HCT116 (cell line): ENCODE data around the gene KCNJ4. TPM values are rescaled to one million over a fixed set of nuclear protein-coding genes. Genes with fewer than 3 reads are reported as not detected.

Experiments used
- ATAC-seq: fragments of 200-7000 bp; cut with Tn5 transposase; 2 replicates; pipeline ENCODE4 v1.9.1; 2020; ENCODE audit warnings: mild to moderate bottlenecking, moderate library complexity
- BruUV-seq: library from RNA; stranded (reverse); fragments of 400-500 nt; replicated peaks from 2 replicates; lab custom pipeline; 2021; lab: Mats Ljungman, UMichigan
- CTCF ChIA-PET: fragments of 300-600 bp; sonication (Branson Sonifier 250); formaldehyde crosslinking; loops from one replicate; lab custom pipeline; 2021; ENCODE audit warnings: antibody characterized with exemption; lab: Charles Lee
- POLR2A ChIA-PET: fragments of 300-600, 350-600 bp; sonication (Branson Sonifier 250); formaldehyde crosslinking; loops from one replicate; lab custom pipeline; 2021; ENCODE audit warnings: antibody characterized with exemption; lab: Charles Lee
- RAD21 ChIA-PET, 2 experiments: fragments of 300-600 bp; sonication (Branson Sonifier 250); formaldehyde crosslinking; loops; one replicate each; lab custom pipeline; 2023; ENCODE audit warnings: low total read pairs in 2 of 2; ENCODE audit not compliant: uncharacterized antibody in 2 of 2, unreplicated experiment in 2 of 2, low non-redundant PET in 1 of 2; lab: Charles Lee
- DNase-seq: peaks from one replicate; pipeline ENCODE4 v3.0.0-alpha.2; 2010; ENCODE audit warnings: low read depth, low spot score
- H2AFZ ChIP-seq: fragments of 200-600 bp; shearing (Covaris generic), sonication (generic); 2 replicates; pipeline ENCODE4 v1.6.1; 2017; ENCODE audit warnings: low read depth, mixed run types, mixed read lengths, antibody characterized with exemption, low read length; ENCODE audit not compliant: poor library complexity, severe bottlenecking
- H3K27ac ChIP-seq: 2 replicates; pipeline ENCODE4 v1.5.1; 2012; ENCODE audit warnings: low read depth, low read length
- H3K27me3 ChIP-seq: fragments of 200-600 bp; sonication (generic); 2 replicates; pipeline ENCODE4 v1.6.1; 2016; ENCODE audit warnings: mixed run types, low read length, mixed read lengths; ENCODE audit not compliant: insufficient read depth
- H3K36me3 ChIP-seq, 2 experiments: fragments of 200-500 bp in 1 of 2; fragments of 200-600 bp in 1 of 2; sonication (Bioruptor generic) in 1 of 2; sonication (generic) in 1 of 2; 2 replicates each; pipeline versions ENCODE4 v1.5.1 to v1.6.1; 2014 to 2016; ENCODE audit warnings: low read length in 2 of 2, inconsistent platforms in 1 of 2, mixed read lengths in 1 of 2, mixed run types in 1 of 2; ENCODE audit not compliant: insufficient read depth in 2 of 2, control insufficient read depth in 1 of 2
- H3K4me1 ChIP-seq, 2 experiments: fragments of 200-600 bp in 1 of 2; sonication (generic) in 1 of 2; 2 replicates each; pipeline versions ENCODE4 v1.5.1 to v1.6.1; 2012 to 2017; ENCODE audit warnings: low read length in 2 of 2, inconsistent platforms in 1 of 2, mild to moderate bottlenecking in 1 of 2, mixed read lengths in 1 of 2, mixed run types in 1 of 2, moderate library complexity in 1 of 2; ENCODE audit not compliant: insufficient read depth in 2 of 2, control insufficient read depth in 1 of 2
- H3K4me2 ChIP-seq: fragments of 200-600 bp; sonication (generic); 2 replicates; pipeline ENCODE4 v1.6.1; 2017; ENCODE audit warnings: mixed run types, low read length, mixed read lengths
- H3K4me3 ChIP-seq, 2 experiments: fragments of 200-600 bp in 1 of 2; sonication (generic) in 1 of 2; replicated peaks in 1 of 2; 2 replicates each; pipeline ENCODE4 v1.5.1; 2011 to 2016; ENCODE audit warnings: low read length in 2 of 2, control low read depth in 1 of 2, low read depth in 1 of 2, mild to moderate bottlenecking in 1 of 2, mixed read lengths in 1 of 2, mixed run types in 1 of 2
- H3K79me2 ChIP-seq: fragments of 200-600 bp; sonication (generic); 2 replicates; pipeline ENCODE4 v1.6.1; 2017; ENCODE audit warnings: mild to moderate bottlenecking, mixed run types, low read length, moderate library complexity, mixed read lengths; ENCODE audit not compliant: insufficient read depth
- H3K9ac ChIP-seq: fragments of 200-600 bp; sonication (generic); 2 replicates; pipeline ENCODE4 v1.6.1; 2016; ENCODE audit warnings: low read length, mixed read lengths
- H3K9me2 ChIP-seq: fragments of 200-600 bp; sonication (generic), shearing (Covaris generic); 2 replicates; pipeline ENCODE4 v1.6.1; 2017; ENCODE audit warnings: mixed run types, mild to moderate bottlenecking, moderate library complexity; ENCODE audit not compliant: insufficient read depth
- H3K9me3 ChIP-seq, 2 experiments: fragments of 200-500 bp in 1 of 2; fragments of 200-600 bp in 1 of 2; sonication (Bioruptor generic) in 1 of 2; sonication (generic) in 1 of 2; 2 replicates each; pipeline ENCODE4 v1.6.1; 2014 to 2017; ENCODE audit warnings: low read length in 2 of 2, mixed read lengths in 2 of 2, inconsistent platforms in 1 of 2, low read depth in 1 of 2, mild to moderate bottlenecking in 1 of 2, mixed run types in 1 of 2, moderate library complexity in 1 of 2; ENCODE audit not compliant: control insufficient read depth in 1 of 2, insufficient read depth in 1 of 2
- H4K20me1 ChIP-seq: fragments of 200-600 bp; sonication (generic), shearing (Covaris generic); 2 replicates; pipeline ENCODE4 v1.6.1; 2017; ENCODE audit warnings: mixed run types, mild to moderate bottlenecking, moderate library complexity; ENCODE audit not compliant: insufficient read depth
- CBX3 ChIP-seq: IDR thresholded peaks from 2 replicates; pipeline ENCODE4 v1.6.1; 2012; ENCODE audit warnings: low read depth
- CEBPB ChIP-seq: IDR thresholded peaks from 2 replicates; pipeline ENCODE4 v1.6.1; 2012; ENCODE audit warnings: low read depth
- ELF1 ChIP-seq: IDR thresholded peaks from 2 replicates; pipeline ENCODE4 v1.6.1; 2012; ENCODE audit warnings: low read depth, borderline replicate concordance
- EZH2 ChIP-seq: fragments of 200-600 bp; sonication (generic); IDR thresholded peaks from 2 replicates; pipeline ENCODE4 v1.6.1; 2017; ENCODE audit warnings: antibody characterized with exemption, mixed run types
- EZH2phosphoT487 ChIP-seq: fragments of 200-600 bp; IDR thresholded peaks from 2 replicates; pipeline ENCODE4 v1.6.1; 2018; ENCODE audit warnings: antibody characterized with exemption, borderline replicate concordance
- FOSL1 ChIP-seq: IDR thresholded peaks from 2 replicates; pipeline ENCODE4 v1.6.1; 2012; ENCODE audit warnings: low read depth
- JUND ChIP-seq: IDR thresholded peaks from 2 replicates; pipeline ENCODE4 v1.6.1; 2012
- POLR2A ChIP-seq: IDR thresholded peaks from 2 replicates; pipeline ENCODE4 v1.7.0; 2011; ENCODE audit warnings: borderline replicate concordance; ENCODE audit not compliant: insufficient read depth, insufficient read length; ENCODE audit errors: extremely low read depth
- POLR2AphosphoS5 ChIP-seq: IDR thresholded peaks from 2 replicates; pipeline ENCODE4 v1.6.1; 2011; ENCODE audit warnings: mild to moderate bottlenecking, low read depth, low read length, moderate library complexity
- RAD21 ChIP-seq: IDR thresholded peaks from 2 replicates; pipeline ENCODE4 v1.6.1; 2012; ENCODE audit warnings: low read depth, mild to moderate bottlenecking
- SIN3A ChIP-seq: IDR thresholded peaks from 2 replicates; pipeline ENCODE4 v1.6.1; 2012; ENCODE audit warnings: low read depth
- SP1 ChIP-seq: IDR thresholded peaks from 2 replicates; pipeline ENCODE4 v1.6.1; 2012; ENCODE audit warnings: low read depth
- SRF ChIP-seq: IDR thresholded peaks from 2 replicates; pipeline ENCODE4 v1.6.1; 2012; ENCODE audit warnings: low read depth
- YY1 ChIP-seq: IDR thresholded peaks from 2 replicates; pipeline ENCODE4 v1.6.1; 2011; ENCODE audit warnings: low read length, low read depth, moderate library complexity, mild to moderate bottlenecking; ENCODE audit not compliant: insufficient replicate concordance; ENCODE audit errors: extremely low read depth
- ZFX ChIP-seq: fragments of 450-650 bp; IDR thresholded peaks from 2 replicates; pipeline ENCODE4 v1.6.1; 2017
- ZNF274 ChIP-seq: fragments of 200-500 bp; sonication (Bioruptor generic); IDR thresholded peaks from 2 replicates; pipeline ENCODE4 v1.6.1; 2014; ENCODE audit warnings: mild to moderate bottlenecking, low read depth, low read length, inconsistent platforms
- intact Hi-C: fragments of 100-400 bp; cut with micrococcal nuclease; formaldehyde crosslinking; loops from 2 replicates; pipeline ENCODE4 v1.10.0; 2022
- total RNA-seq: library from RNA; stranded (reverse); gene quantifications from one replicate; pipeline ENCODE4 v1.2.1, GENCODE V29; 2021; ENCODE audit not compliant: unreplicated experiment
- TF ChIP-seq, protein P1 (sequence below), 3 experiments: fragments of 200-600 bp in 1 of 3; sonication (generic) in 1 of 3; IDR thresholded peaks in 2 of 3; conservative IDR thresholded peaks in 1 of 3; 2 replicates each; pipeline ENCODE4 v1.5.1; 2012 to 2017; ENCODE audit warnings: low read depth in 2 of 3, low read length in 2 of 3, antibody characterized with exemption in 1 of 3, borderline replicate concordance in 1 of 3, control low read depth in 1 of 3, mild to moderate bottlenecking in 1 of 3, mixed read lengths in 1 of 3, mixed run types in 1 of 3, moderate library complexity in 1 of 3; ENCODE audit not compliant: insufficient read depth in 1 of 3

KCNJ4 gene
- total RNA-seq, 1 experiment from 2014 or later: not detected

GRCh38 chr22:38413085-38414008 is 41.7 kb downstream of the KCNJ4 start:
- peaks cover 5 to 18% of the 10 kb centered on the region in 2 experiments; a peak in 3 of 4 replicates for H3K4me1 ChIP-seq
- TF ChIP-seq ZFX: no peak
- no peak for TF ChIP-seq JUND
- no peak for TF ChIP-seq POLR2A
- TF ChIP-seq ZNF274: no peak
- TF ChIP-seq CEBPB: no peak
- TF ChIP-seq SP1: no peak
- TF ChIP-seq SIN3A: no peak
- TF ChIP-seq, protein P1, sequence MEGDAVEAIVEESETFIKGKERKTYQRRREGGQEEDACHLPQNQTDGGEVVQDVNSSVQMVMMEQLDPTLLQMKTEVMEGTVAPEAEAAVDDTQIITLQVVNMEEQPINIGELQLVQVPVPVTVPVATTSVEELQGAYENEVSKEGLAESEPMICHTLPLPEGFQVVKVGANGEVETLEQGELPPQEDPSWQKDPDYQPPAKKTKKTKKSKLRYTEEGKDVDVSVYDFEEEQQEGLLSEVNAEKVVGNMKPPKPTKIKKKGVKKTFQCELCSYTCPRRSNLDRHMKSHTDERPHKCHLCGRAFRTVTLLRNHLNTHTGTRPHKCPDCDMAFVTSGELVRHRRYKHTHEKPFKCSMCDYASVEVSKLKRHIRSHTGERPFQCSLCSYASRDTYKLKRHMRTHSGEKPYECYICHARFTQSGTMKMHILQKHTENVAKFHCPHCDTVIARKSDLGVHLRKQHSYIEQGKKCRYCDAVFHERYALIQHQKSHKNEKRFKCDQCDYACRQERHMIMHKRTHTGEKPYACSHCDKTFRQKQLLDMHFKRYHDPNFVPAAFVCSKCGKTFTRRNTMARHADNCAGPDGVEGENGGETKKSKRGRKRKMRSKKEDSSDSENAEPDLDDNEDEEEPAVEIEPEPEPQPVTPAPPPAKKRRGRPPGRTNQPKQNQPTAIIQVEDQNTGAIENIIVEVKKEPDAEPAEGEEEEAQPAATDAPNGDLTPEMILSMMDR (IDR thresholded peaks at IDR 0.05 in 2 of 3, conservative IDR thresholded peaks at IDR 0.05 in 1 of 3; ENCODE audit: borderline replicate concordance in 1 of 3, insufficient read depth in 1 of 3, low read depth in 2 of 3, low read length in 2 of 3): no peak
- TF ChIP-seq POLR2AphosphoS5: no peak
- no peak for TF ChIP-seq FOSL1
- TF ChIP-seq YY1: no peak
- no peak for TF ChIP-seq SRF
- no peak for TF ChIP-seq ELF1
- TF ChIP-seq CBX3: no peak
- TF ChIP-seq EZH2: no peak
- no peak for TF ChIP-seq EZH2phosphoT487
- no peak for TF ChIP-seq RAD21
- H3K4me3 ChIP-seq: 0 out of 4 replicates have a peak overlapping the region, but pooled peaks of 1 of the 2 experiments have one; percentile 50
- H2AFZ ChIP-seq: no peak overlapping the region
- ChIA-PET RAD21 (no interaction called here), POLR2A (no interaction called here), CTCF (interaction anchor here (1.0 to 1.8 kb wide), 4 partner anchors 11 to 157 kb away, joined by 3 to 5 read pairs (median 4); partner anchors contain the start of gene DMC1)
- ATAC-seq: no peak; the same call in 1 of the 2 replicates
- H3K4me2 ChIP-seq: peak overlapping the region; percentile 90
- no peak for DNase-seq
- BruUV-seq: no TSS peak
- H3K9me2 ChIP-seq: no peaks in the 10 kb centered on the region
- intact Hi-C loops: no loop called here
- H4K20me1 ChIP-seq: no peaks in the 10 kb centered on the region
- no peak overlapping the region for H3K27ac ChIP-seq
- no peaks in the 10 kb centered on the region for H3K9me3 ChIP-seq
- H3K9ac ChIP-seq: no peak overlapping the region
- H3K79me2 ChIP-seq: no peaks in the 10 kb centered on the region
- H3K36me3 ChIP-seq: no peaks in the 10 kb centered on the region
- H3K27me3 ChIP-seq: no peaks in the 10 kb centered on the region
